ENCODE results near the gene NPHP4. TPM values are rescaled to one million over a fixed set of nuclear protein-coding genes. Genes with fewer than 3 reads are reported as not detected.
"Not testable (repeated sequence)": the region's sequence is repeated elsewhere in the genome, so short reads cannot be mapped to it uniquely, and the experiment has no call there.

Gene NPHP4
- total and polyA plus RNA-seq, 5 donors = 2.8 to 6.0 (median 5.1) TPM

DNA sequence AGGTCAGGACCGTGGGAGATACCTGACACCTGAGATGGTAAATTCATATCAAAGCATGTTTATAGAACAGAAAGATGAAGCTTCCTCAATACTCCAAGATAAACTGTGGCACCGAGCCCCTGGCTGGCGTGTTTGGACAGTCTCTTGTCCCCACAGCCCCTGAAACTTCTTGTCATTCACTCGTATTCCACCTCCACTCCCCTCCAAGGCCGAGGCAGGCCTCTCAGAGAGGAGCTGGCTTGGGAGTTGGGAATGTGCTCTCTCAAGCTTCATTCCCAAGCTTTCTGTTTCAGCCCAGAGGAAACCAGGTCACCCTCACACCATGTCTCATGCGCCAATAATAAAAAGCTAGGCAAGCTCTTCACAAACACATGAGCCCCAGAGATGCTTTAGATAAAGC lies 86.1 kb downstream of the NPHP4 start:
- no peaks in the 10 kb centered on the region for H3K27me3 ChIP-seq (ENCODE audit: control insufficient read depth, insufficient read depth)
- no peaks in the 10 kb centered on the region for H3K9me3 ChIP-seq (ENCODE audit: control insufficient read depth, low read length)
- DNase-seq (no peak), ATAC-seq (no peak)
- WGBS = 94% methylated on average over 6 of the region's 6 CpGs
- intact Hi-C loops (cut with DNase I) = no loop called here
- H3K27ac ChIP-seq (ENCODE audit: low read length) = no peak overlapping the region
- no peak overlapping the region for H3K4me3 ChIP-seq (ENCODE audit: low read length)
- no peaks in the 10 kb centered on the region for H3K4me1 ChIP-seq (ENCODE audit: control insufficient read depth, insufficient read depth, low read length)

DNA sequence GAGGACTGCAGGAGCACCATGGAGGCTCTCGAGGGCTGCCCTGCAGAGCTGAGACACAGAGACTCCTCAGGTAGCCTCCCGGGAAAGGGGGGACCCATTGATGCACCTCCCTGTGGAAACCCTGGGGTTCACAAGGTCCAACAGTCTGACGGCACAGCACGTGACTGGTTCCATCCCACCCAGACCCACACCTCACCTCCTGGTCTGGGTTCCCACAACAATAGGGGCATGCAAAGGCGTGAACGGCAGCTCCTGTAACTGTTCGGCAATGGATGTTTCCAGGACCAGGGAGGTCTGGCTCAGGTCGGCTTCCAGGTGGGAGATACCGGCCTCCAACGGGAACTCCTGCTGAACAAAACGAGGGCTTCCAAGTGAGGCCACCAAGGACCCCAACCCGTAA lies 86.8 kb downstream of the NPHP4 start:
- DNase-seq (no peak), ATAC-seq (no peak)
- Histone ChIP-seq H3K4me3 (ENCODE audit: low read length) (no peak overlapping the region), H3K4me1 (ENCODE audit: control insufficient read depth, insufficient read depth, low read length) (no peaks in the 10 kb centered on the region), H3K27me3 (ENCODE audit: control insufficient read depth, insufficient read depth) (no peaks in the 10 kb centered on the region), H3K9me3 (ENCODE audit: control insufficient read depth, low read length) (no peaks in the 10 kb centered on the region), H3K27ac (ENCODE audit: low read length) (no peak overlapping the region)
- WGBS = 90% methylated on average over 12 of the region's 12 CpGs
- intact Hi-C loops (cut with DNase I) = no loop called here

- ATAC-seq (no peak), DNase-seq (no peak)
- 95% methylated on average over 12 of the region's 12 CpGs for WGBS
- H3K4me1 ChIP-seq (ENCODE audit: control insufficient read depth, insufficient read depth, low read length) = no peaks in the 10 kb centered on the region
- H3K27ac ChIP-seq (ENCODE audit: low read length) = no peak overlapping the region
- intact Hi-C loops (cut with DNase I) = no loop called here
- no peak overlapping the region for H3K4me3 ChIP-seq (ENCODE audit: low read length)
- H3K9me3 ChIP-seq (ENCODE audit: control insufficient read depth, low read length) = no peaks in the 10 kb centered on the region
- H3K27me3 ChIP-seq (ENCODE audit: control insufficient read depth, insufficient read depth) = no peaks in the 10 kb centered on the region
Observed at GRCh38 chr1:5904551-5904950, 87.7 kb downstream of the NPHP4 start.

GRCh38 chr1:5903680-5904079 lies 88.5 kb downstream of the NPHP4 start:
- H3K27me3 ChIP-seq (ENCODE audit: control insufficient read depth, insufficient read depth) = no peaks in the 10 kb centered on the region
- ATAC-seq (no peak), DNase-seq (no peak)
- intact Hi-C loops (cut with DNase I) = no loop called here
- H3K4me3 ChIP-seq (ENCODE audit: low read length) = no peak overlapping the region
- WGBS = 95% methylated on average over 8 of the region's 8 CpGs
- H3K9me3 ChIP-seq (ENCODE audit: control insufficient read depth, low read length) = no peaks in the 10 kb centered on the region
- no peak overlapping the region for H3K27ac ChIP-seq (ENCODE audit: low read length)
- no peaks in the 10 kb centered on the region for H3K4me1 ChIP-seq (ENCODE audit: control insufficient read depth, insufficient read depth, low read length)

DNA sequence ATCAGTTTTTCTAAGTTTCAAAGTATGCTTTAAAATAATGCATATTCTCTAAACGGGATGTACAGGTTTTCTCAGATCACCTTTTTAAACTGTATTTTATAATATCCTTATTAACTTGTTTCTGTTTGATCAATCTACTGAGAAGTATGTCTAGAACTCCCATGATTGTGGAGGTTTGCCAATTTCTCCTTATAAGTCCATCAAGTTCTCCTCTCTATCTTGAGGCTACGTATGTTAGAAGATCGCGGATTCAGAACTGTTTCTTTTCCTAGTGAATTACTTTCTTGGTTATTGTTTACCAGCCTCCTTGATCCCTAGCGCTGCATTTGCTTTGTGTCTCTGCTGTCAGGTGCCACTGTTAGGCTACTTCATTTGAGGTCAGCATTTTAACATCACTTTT lies 89.2 kb downstream of the NPHP4 start:
- H3K4me1 ChIP-seq (ENCODE audit: control insufficient read depth, insufficient read depth, low read length) = no peaks in the 10 kb centered on the region
- no peaks in the 10 kb centered on the region for H3K9me3 ChIP-seq (ENCODE audit: control insufficient read depth, low read length)
- 94% methylated on average over 5 of the region's 5 CpGs for WGBS
- no peaks in the 10 kb centered on the region for H3K27me3 ChIP-seq (ENCODE audit: control insufficient read depth, insufficient read depth)
- ATAC-seq (no peak), DNase-seq (no peak)
- intact Hi-C loops (cut with DNase I) = no loop called here
- no peak overlapping the region for H3K4me3 ChIP-seq (ENCODE audit: low read length)
- H3K27ac ChIP-seq (ENCODE audit: low read length) = no peak overlapping the region

DNA sequence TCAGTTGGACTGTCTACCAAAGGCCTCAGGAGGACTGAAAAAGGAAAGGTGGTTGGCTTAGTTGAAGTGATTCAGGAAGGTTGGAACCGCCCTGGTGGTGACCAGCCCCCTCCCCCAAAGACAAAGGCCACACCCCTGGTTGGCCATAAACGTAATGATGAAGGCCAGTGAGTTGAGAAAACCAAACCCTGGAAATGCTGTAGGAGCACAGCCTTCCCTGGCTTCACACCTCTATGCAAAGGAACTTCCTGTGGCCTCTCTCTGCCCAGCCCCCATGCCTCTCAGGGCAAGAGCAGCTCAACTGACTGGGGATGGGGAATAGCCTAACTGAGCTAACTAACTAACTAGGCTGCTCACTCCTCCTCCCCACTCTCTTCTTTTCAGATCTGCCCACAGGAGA lies 90.4 kb downstream of the NPHP4 start:
- Histone ChIP-seq H3K27me3 (ENCODE audit: control insufficient read depth, insufficient read depth) (no peaks in the 10 kb centered on the region), H3K4me1 (ENCODE audit: control insufficient read depth, insufficient read depth, low read length) (no peaks in the 10 kb centered on the region), H3K27ac (ENCODE audit: low read length) (no peak overlapping the region), H3K4me3 (ENCODE audit: low read length) (no peak overlapping the region), H3K9me3 (ENCODE audit: control insufficient read depth, low read length) (no peaks in the 10 kb centered on the region)
- 82% methylated on average over 2 of the region's 2 CpGs for WGBS
- DNase-seq = no peak
- ATAC-seq = no peak
- intact Hi-C loops (cut with DNase I) = no loop called here

DNA sequence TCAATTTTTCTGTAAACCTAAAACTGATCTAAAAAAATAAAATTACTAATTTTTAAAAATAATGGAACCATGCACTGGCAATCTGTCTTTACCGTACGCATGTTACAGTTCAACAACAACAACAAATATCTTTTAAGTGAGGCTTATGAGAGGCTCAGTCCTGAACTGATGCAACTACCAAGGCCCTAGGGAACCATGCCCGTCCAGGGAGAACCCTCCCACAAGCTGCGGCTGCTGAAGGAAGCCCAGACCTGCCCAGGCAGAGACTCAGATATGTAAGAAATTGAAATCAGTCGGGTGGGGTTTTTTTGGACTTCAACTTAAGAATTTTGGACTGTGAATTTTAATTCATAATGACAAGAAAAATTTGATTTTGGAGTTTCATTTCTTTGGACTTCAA lies 91.1 kb downstream of the NPHP4 start:
- no peak overlapping the region for H3K4me3 ChIP-seq (ENCODE audit: low read length)
- no peaks in the 10 kb centered on the region for H3K9me3 ChIP-seq (ENCODE audit: control insufficient read depth, low read length)
- ATAC-seq (no peak), DNase-seq (no peak)
- intact Hi-C loops (cut with DNase I) = no loop called here
- H3K27me3 ChIP-seq (ENCODE audit: control insufficient read depth, insufficient read depth) = no peaks in the 10 kb centered on the region
- H3K4me1 ChIP-seq (ENCODE audit: control insufficient read depth, insufficient read depth, low read length) = no peaks in the 10 kb centered on the region
- WGBS = 80% methylated on average over 5 of the region's 5 CpGs
- no peak overlapping the region for H3K27ac ChIP-seq (ENCODE audit: low read length)

GRCh38 chr1:5898266-5898665 lies 94.0 kb downstream of the NPHP4 start:
- 94% methylated on average over 17 of the region's 17 CpGs for whole genome bisulfite sequencing

DNA sequence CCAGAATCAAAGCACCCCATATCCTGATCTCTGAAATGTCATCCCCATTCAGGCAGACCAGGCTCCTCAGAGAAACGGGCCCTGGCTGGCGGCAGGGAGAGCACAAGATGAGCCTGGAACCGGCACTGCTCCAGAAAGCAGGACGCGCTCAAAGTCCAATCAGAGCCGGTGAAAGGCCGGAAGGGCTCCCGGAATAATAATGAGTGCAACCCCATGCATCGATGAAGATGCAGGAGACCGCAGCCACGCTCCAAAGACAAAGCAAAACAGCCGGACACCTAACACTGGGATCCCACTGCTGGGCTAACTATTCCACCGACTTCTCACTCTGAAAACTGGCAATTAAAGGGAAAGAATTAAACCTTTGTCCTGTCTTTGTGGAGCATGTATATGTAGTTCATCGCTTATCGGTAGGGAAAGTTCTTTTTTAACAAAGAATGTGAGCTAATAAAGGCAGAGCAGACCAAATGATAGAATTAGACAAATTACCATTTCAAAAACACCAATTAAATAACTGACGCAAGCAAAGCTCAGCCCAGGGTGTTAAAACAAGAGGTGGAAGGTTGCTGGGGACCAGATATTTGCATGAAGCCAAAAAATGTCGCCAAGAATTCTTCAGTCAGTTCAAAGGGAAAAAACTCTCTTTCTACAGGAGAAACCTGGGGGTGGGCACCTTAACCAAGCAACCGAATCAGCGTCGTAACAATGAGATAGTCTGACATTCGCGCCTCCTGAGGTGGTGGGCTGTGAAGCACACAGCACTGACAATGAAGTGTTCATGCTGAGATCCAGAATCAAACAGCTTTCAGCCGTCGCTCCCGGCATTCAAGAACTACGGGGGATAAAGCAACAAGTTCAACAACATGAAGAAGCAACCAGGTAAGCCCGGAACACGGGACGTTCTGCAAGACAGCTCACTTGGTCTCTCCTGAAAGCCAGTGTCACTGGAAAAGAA lies 95.2 kb downstream of the NPHP4 start:
- Histone ChIP-seq H3K4me1 (ENCODE audit: control insufficient read depth, insufficient read depth, low read length) (no peaks in the 10 kb centered on the region), H3K27ac (ENCODE audit: low read length) (no peak overlapping the region), H3K9me3 (ENCODE audit: control insufficient read depth, low read length) (no peaks in the 10 kb centered on the region), H3K4me3 (ENCODE audit: low read length) (no peak overlapping the region), H3K27me3 (ENCODE audit: control insufficient read depth, insufficient read depth) (no peaks in the 10 kb centered on the region)
- no peak for DNase-seq
- intact Hi-C loops (cut with DNase I) = no loop called here
- 80% methylated on average over 29 of the region's 29 CpGs for WGBS
- no peak for ATAC-seq

More at GRCh38 chr1:5898266-5898665, 94.0 kb downstream of the NPHP4 start:
- no peaks in the 10 kb centered on the region for H3K27me3 ChIP-seq (ENCODE audit: control insufficient read depth, insufficient read depth)
- ATAC-seq (no peak), DNase-seq (no peak)
- H3K27ac ChIP-seq (ENCODE audit: low read length) = no peak overlapping the region
- H3K4me3 ChIP-seq (ENCODE audit: low read length) = no peak overlapping the region
- no peaks in the 10 kb centered on the region for H3K4me1 ChIP-seq (ENCODE audit: control insufficient read depth, insufficient read depth, low read length)
- H3K9me3 ChIP-seq (ENCODE audit: control insufficient read depth, low read length) = no peaks in the 10 kb centered on the region
- intact Hi-C loops (cut with DNase I) = no loop called here

GRCh38 chr1:5895446-5896406 lies 96.5 kb downstream of the NPHP4 start:
- Histone ChIP-seq H3K4me1 (ENCODE audit: control insufficient read depth, insufficient read depth, low read length) (no peaks in the 10 kb centered on the region), H3K9me3 (ENCODE audit: control insufficient read depth, low read length) (no peaks in the 10 kb centered on the region), H3K27me3 (ENCODE audit: control insufficient read depth, insufficient read depth) (no peaks in the 10 kb centered on the region), H3K27ac (ENCODE audit: low read length) (no peak overlapping the region), H3K4me3 (ENCODE audit: low read length) (no peak overlapping the region)
- intact Hi-C loops (cut with DNase I) = no loop called here
- WGBS = 91% methylated on average over 30 of the region's 30 CpGs
- ATAC-seq (no peak), DNase-seq (no peak)

DNA sequence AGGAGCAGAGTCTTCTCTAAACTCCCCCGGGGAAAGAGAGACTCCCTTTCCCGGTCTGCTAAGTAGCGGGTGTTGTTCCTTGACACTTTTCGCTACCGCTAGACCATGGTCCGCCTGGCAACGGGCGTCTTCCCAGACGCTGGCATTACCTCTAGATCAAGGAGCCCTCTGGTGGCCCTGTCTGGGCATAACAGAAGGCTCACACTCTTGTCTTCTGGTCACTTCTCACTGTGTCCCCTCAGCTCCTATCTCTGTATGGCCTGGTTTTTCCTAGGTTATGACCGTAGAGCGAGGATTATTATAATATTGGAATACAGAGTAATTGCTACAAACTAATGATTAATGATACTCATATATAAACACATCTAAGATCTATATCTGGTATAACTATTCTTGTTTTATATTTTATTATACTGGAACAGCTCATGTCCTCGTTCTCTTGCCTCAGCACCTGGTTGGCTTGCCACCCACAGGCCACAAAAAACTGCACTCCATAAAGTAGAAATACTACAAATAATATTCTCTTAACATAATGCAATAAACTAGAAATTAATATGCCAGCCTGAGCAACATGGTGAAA lies 98.4 kb downstream of the NPHP4 start:
- ATAC-seq; H3K9me3 ChIP-seq (ENCODE audit: control insufficient read depth, low read length); H3K4me1 ChIP-seq (ENCODE audit: control insufficient read depth, insufficient read depth, low read length); H3K27ac ChIP-seq (ENCODE audit: low read length); H3K27me3 ChIP-seq (ENCODE audit: control insufficient read depth, insufficient read depth); H3K4me3 ChIP-seq (ENCODE audit: low read length); intact Hi-C loops (cut with DNase I): not testable (repeated sequence)
- peak in 1 of 3 donors; percentile 45 for DNase-seq
- 86% methylated on average over 12 of the region's 12 CpGs for WGBS
